ENCODE results near the gene LEPROT.

- no peak for TF ChIP-seq CTCF (IDR thresholded peaks at IDR 0.05)
- no peak for TF ChIP-seq POLR2A (IDR thresholded peaks at IDR 0.05)
- no peak for TF ChIP-seq EP300 (IDR thresholded peaks at IDR 0.05)
These were observed 37.4 kb downstream of the LEPROT start for GRCh38 chr1:65457868-65458267.
